Activated gamma-delta T cell treated with Interleukin-2 at 50 U/mL for 16 hours (primary cell): ENCODE measurements around the gene DBH.

Experiments used
- DNase-seq: peaks from one replicate; pipeline ENCODE4 v3.0.0-alpha.2; 2020

Gene DBH

DNA sequence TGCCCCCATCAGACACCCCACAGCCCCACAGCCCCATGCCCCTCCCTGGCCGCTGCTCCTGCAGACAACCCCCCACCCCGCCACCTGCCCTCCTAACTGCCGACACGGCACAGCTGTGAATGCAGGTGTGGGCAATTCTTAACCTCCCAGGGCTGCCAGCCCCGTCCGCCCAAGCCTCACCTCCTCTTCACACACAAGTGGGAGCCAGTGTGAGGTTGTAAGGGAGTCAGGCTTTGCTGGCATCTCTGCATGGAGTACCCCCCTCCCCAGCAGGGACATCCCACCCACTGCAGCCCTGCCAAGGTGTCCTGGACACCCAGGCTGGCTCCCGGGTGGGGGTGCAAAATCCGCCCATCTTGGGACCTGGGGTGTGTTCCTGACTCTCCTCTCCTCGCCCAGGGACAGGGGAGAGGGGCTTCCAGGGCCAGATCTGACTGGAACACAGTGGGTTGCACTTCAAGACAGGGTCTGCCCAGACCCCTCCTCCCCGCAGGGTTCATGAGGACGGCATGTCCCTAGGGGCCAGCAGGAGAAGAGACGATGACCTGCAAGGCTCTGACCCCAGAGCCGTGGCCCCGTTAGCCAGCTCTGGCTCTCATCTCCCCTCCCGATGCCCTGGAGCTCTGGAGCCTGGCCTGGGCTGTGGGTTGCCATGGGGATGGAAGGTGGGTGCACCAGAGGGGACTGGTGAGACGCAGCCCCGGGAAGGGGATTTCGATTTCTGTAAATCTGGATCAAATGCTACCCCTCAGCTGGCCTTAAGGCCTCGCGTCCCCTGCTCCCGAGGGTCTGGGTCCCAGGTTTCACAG is 67.6 kb downstream of the DBH start:
- DNase-seq: no peak

DNA sequence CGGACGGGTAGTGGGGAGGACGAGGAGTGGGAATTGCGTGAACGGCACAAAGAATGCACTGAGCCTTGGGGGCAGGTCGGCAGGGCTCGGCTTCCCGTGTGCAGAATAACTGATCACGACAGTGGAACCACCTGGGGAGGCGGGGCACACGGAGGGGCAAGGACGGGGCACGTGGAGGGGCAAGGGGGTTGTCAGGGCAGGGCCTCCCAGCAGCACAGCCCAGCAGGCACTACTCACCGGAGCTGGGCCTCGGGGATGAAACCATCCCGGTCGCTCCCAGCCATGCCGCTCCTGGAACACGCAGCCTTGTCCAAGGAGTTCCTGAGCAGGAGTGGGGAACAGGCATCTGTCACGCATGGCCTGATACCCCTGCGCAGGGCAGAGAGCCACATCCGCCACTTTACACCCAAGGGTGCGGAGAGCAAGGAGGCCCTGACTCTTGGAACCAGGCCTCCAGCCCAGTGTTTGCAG is 68.6 kb downstream of the DBH start:
- DNase-seq: no peak

DNA sequence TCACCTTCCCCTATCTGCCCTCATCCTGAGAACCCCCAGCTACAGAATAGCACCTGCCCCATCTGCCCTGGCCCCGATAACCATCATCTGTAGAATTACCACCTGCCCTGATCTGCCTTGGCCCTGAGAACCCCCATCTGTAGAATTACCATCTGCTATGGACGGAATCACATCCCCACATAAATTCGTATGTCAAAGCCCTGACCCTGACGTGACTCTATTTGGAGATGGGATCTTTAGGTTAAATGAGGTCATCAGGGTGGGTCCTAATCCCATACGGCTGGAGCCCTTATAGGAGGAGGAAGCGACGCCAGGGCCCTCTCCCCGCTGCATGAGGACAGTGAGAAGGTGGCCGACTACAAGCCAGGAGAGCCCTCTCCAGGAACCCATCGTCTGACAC is 69.4 kb downstream of the DBH start:
- no peak for DNase-seq

DNA sequence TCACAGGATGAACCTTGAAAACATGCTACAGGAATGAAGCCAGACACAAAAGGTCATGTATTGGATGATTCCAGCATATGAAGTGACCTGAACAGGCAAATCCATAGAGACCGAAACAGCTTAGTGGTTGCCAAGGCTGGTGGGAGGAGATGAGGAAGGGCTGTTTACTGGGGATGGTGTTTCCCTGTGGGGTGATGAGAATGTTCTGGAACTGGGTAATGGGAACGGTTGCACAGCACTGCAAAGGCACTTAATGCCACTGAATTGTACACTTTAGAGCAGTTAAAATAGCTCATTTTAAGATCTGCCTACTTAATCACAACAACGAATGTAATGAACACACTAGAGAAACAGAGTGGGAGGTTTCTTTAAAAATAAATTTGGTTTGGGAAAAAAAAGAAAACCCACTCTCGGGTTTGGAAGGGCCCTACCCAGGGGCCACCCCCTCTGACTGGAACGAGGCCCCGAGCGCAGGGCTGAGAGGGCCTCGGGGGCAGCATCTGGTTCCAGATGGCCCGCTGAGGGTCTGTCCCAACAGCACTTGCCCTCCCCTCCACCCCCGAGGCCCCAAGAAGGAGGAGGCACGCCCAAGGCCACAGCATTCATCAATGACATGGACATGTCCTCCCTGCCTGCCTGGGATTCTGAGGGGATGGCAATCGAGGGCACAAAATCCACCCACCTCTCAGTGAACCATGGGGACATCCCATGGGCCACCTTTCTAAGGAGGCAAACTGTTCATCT is 70.3 kb downstream of the DBH start:
- no peak for DNase-seq

DNA sequence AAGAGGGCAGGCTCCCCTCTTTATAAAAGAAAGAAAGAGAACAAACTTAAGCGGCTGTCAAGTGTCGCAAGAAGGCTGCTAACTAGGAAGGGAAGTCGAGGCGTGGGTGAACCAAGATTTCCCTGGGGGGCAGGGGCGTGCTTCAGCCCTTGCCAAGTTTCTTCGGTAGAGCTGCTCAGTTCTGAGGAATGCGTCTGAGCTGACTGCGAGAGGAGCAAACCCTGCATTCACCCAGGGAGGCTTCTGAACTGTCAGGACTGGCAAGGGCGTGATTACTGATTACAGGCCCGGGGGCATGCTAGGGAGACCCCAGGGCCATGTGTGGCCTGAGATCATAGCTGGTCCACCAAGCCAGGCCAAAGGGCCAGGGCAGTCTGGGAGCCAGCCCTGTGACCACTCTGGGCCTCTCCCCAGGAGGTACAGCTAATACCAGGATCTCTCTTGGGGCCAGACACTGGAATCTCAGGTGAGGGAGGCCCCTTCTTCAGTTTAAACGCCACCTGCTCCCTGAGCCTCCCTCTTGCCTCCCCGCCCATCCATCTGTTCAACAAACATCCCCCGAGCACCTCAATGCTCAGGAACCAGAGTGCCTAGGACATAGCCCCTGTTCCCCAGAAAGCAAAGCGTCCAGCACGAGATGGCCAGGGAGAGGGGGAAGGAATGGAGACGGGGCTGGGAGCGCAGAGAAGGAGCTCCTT is 71.1 kb downstream of the DBH start:
- no peak for DNase-seq

DNA sequence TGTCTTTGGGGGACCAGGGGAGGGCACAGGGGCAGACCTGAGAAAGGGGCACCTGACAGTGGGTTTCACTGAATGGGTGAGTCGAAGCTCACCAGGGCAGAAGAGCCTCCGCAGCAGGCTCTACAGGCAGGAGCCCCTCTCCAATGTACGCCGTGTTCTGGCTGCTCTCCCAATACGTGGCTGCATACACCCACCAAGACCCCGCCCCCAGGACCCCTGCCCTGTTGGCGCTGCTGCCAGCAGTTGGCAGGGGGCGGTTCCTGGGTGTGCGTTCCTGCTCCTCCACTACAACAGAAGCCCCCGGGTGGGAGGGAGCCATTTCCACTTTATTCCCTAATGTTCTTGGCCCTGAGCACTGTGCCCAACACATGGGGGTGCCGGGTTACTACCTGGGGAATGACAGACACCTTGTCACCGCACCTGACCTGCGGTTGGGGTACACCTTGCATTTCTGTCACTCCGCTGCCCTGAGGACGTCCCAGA is 71.6 kb downstream of the DBH start:
- DNase-seq: no peak

- DNase-seq: no peak
Observed at GRCh38 chr9:133708246-133709014, 72.3 kb downstream of the DBH start.
